HUDEP-2 (cell line): ENCODE data around the gene ATL3.
"Not testable (repeated sequence)": the region's sequence is repeated elsewhere in the genome, so short reads cannot be mapped to it uniquely, and the experiment has no call there.

Source experiments
- DNase-seq, 76 experiments: peaks; one replicate each; lab custom pipeline; 2025; ENCODE audit not compliant: unreplicated experiment in 76 of 76; lab: John Stamatoyannopoulos, UW

Gene ATL3

GRCh38 chr11:63629426-63629825 lies 41.8 kb downstream of the ATL3 start:
- no peak for DNase-seq

DNA sequence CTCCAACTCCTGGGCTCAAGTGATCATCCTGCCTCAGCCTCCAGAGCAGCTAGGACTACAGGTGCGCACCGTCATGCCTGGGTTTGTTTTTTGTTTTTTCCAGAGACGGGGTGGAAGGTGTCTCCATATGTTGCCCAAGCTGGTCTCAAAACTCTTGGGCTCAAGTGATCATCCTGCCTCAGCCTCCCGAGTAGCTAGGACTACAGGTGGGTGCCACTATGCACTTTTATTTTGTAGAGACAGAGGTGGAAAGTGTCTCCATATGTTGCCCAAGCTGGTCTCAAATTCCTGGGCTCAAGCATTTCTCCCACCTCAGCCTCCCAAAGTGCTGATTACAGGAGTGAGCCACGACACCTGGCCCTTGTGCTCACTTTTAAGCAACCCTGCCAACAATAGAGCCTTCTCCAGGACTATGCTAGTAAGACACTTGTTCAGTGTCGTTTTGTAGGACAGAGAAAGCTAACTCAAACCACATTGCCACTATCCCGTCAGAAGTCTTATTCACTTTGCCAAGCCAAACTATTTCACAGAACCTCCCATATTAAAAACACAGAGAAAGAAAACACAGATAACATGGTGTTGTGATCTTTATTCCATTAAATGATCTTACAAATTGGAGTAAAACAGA lies 47.5 kb downstream of the ATL3 start:
- DNase-seq = no peak

- no peak for DNase-seq
Observed at GRCh38 chr11:63622323-63622722, 48.9 kb downstream of the ATL3 start.

- DNase-seq = no peak
Observed at GRCh38 chr11:63621071-63621470, 50.1 kb downstream of the ATL3 start.

DNA sequence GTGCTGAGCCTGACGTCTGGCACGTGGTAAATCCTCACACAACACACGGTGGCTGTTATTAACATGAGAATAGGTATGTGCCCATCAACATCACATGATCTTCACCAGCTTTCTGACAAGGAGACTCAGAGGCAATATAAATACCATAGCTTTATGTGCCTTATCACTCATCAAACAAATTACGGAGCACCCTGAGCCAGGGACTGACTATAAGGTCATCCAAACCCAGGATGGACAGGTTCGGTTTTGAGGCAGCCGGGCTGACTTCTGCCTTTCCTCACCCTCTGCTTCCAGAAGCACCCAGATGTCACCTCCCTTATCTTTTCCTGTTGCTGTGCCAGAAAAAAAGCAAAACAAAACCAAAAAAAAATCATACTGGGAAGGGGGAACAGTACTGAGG lies 51.2 kb downstream of the ATL3 start:
- no peak for DNase-seq

DNA sequence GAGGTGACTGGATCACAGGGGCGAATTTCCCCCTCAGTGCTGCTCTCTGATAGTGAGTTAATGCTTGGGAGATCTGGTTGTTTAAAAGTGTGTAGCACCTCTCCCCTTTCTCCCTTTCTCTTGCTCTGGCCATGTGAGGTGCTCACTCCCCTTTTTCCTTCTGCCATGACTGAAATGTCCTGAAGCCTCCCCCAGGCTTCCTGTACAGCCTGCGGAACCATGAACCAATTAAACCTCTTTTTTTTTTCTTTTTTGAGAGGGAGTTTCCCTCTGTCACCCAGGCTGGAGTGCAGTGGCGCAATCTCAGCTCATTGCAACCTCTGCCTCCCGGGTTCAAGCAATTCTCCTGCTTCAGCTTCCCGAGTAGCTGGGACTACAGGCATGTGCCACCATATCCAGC lies 53.5 kb downstream of the ATL3 start:
- DNase-seq = not testable (repeated sequence)

- no peak for DNase-seq
Observed at GRCh38 chr11:63616953-63617352, 54.2 kb downstream of the ATL3 start.

DNA sequence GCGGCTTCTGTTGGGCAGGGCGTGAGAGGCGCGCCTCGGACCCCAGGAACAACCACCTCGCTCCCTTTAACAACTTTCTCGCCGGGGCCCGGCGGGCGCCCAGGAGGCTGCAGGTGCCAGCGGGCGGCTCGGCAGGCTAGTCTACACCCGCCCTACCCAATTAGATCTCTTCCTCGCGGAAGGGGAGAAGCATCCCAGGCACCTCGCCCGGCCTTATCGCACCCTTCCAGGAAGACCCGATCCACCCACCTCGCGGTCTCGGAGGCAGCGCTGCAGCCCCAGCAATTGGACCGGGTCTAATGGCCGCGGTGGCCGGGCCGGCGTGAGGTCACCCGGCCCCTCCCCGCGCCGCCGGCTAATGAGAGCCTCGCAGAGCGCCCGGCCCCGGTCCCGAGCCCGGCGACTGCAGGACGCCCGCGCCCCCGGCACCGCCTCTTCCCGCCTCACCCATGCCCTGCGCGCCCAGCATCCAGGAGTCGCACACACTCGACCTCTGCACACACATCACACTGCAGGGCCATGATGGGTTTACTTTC lies 57.0 kb downstream of the ATL3 start, which contains the start of gene PLAAT3:
TSS of gene PLAAT3 (minus strand) at position 298 of the 536 bp plus-strand sequence. CDS start 419 bp downstream, outside the sequence.
- DNase-seq = peak in 69 of 76 experiments; percentile 13 to 81 (median 64)

DNA sequence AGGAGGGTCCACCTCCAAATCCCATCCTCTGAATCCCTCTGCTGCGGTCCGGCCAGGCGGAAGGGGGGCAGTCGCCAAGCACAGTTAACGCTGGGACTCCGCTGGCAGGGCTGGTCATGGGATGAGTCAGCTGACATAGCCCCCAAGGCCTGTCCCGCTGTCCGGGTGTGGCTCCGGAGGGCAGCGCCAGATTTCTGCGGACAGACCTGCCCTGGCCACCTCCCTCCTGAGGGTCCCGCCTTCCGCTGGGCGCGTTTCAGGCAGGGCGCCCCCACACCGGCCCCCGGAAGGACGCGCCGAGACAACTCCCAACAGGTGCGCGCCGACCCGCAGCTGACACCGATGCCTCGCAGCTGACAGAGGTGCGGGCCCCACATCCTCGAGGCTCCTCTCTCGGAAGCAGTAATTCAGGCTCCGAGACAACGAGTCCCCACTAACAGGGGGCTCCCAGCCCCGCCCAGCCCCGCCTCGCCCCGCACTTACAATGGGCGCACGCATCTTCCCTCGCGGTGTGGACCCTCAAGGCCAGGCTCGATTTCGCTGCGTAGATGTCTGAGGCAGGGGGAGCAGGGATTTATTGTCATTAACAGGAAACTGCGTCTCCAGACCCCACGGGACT lies 57.5 kb downstream of the ATL3 start:
- no peak for DNase-seq

GRCh38 chr11:63612181-63612580 lies 59.0 kb downstream of the ATL3 start:
- no peak for DNase-seq

- no peak for DNase-seq
Observed at GRCh38 chr11:63611395-63611747, 59.8 kb downstream of the ATL3 start.

DNA sequence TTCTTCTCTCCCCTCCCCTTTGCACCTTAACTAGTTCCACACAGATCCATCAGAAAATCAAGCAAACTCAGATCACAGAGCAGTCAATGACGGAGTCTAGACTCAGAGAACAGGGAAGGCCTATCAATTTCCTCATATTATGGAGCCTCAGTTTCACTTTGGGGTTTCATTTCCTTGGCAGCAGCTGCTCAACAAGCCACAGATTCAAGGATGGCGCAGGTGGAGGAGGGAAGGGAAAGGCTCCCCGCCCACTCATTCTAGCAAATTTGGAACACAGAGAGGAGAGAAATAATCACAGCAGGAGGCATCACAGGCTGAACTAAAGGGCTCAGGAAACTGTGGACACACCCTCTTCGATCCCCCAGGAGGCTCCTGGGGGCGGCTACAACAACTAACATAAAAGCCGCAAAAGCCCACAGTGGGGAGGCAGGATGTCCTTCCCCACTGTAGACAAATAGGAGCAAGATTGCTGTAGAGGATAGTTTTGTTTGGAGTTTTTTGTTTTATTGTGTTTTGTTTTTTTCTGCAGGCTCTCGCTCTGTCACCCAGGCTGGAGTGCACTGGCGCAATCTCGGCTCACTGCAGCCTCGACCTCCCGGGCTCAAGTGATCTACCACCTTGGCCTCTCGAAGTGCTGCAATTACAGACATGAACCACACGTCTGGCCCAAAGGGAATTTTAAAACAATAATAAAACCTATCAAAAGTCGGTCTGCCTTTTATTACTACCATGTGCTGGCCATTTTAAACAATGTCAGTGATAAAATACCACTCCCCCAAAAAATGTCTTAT lies 60.4 kb downstream of the ATL3 start:
- DNase-seq = no peak

GRCh38 chr11:63609971-63610580 lies 61.1 kb downstream of the ATL3 start:
- DNase-seq = no peak

GRCh38 chr11:63609536-63609935 lies 61.6 kb downstream of the ATL3 start:
- DNase-seq = no peak

DNA sequence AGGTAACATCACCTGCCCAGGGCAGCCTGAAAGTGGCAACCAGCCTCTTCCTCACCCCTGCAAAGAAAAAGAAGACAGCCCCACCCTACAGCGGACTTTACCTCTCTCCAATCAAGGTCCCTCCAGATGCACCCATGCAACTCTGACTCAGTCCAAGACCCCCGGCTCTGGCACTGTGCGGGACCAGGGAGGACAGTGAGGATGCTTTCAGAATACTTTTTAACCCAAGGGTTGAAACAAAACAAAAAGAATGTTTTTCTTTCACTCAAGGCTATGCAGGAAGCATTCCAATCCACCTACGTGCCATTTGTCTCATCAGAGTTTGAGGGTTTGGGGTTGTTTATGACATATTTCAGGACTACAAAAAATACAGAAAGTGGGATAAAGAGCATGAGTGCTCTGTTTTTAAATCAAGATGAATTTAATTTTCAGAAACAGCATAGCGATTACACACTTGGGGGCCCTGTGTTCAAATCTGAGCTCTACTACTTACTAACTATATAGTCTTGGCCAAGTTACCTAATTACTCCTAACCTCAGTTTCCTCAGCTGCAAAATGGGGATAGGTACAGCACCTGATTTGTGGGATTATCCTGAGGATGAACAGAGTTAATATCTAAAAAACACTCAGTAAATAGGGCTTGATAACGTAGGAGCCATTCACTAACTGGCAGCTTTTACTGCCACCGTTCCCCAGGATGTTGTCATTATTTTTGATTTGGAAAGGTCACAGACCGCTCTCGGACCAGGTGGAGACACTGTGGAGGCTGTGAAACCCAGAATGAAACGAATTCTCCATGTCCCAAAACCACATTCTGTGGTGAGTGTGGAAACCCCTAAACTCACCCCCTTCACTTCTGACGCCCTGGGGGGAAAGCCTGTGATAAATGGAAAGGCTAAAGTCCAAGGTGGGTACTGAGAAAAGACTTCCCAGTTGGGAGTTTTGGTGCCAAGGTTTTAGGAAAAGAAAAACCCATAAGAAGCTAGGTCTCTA lies 62.5 kb downstream of the ATL3 start:
- DNase-seq = no peak

DNA sequence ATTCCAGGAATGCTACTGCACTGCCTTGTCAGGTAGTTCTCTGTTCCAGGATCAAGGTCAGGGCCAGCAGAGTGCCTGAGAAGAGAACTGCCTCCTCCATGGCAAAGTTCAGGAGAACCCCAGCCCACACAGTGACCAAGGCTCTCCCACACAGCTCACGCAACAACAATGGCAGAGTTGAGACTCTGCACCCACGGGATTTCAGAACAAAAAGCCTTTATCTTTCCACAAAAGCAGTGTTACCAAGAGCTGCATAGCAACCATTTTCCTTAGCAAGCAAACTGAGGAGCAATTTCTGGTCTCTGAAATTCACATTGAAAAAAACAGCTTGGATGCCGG lies 68.0 kb downstream of the ATL3 start:
- DNase-seq = no peak

DNA sequence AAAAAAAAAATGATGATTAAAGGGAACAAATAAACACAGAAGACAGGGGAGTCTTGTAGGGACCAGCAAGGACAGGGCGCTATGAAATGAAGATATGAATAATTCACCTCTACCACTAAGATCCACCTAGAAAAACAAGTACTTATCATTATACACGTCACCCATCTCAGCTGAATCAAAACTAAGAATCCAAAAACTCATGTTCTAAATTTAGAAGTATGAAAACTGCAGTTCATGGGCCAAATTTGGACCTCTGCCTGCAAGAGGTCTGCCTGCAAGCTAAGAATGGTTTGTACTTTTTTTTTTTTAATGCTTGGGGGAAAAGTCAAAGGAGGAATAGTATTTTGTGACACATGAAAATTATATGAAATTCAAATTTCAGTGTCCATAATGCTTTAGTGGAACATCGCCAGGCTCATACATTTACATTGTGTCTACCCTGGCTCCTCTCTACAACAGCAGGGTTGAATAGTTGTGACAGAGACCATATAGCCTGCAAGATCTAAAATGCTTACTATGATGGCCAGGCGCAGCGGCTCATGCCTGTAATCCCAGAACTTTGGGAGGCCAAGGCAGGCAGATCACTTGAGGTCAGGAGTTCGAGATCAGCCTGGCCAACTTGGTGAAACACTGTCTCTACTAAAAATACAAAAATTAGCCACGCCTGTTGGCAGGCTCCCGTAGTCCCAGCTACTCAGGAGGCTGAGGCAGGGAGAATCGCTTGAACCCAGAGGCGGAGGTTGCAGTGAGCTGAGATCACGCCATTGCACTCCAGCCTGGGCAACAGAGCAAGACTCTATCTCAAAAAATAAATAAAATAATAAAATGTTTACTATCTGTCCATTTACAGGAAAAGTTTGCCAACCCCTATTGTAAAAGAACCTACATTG lies 68.6 kb downstream of the ATL3 start:
- DNase-seq = not testable (repeated sequence)

- DNase-seq = no peak
Observed at GRCh38 chr11:63599211-63600122, 71.7 kb downstream of the ATL3 start.
